Chondrocyte (in vitro differentiated cells): Measurements from ENCODE around the gene GALNT13. TPM values are rescaled to one million over a fixed set of nuclear protein-coding genes. Genes with fewer than 3 reads are reported as not detected.

ENCODE experiments used
- DNase-seq: peaks from one replicate; pipeline ENCODE4 v3.0.0; 2021; ENCODE audit warnings: mixed read lengths, low spot score
- H3K27ac Mint-ChIP-seq: one replicate; pipeline ENCODE4 v1.8.0; 2021; ENCODE audit warnings: mild to moderate bottlenecking, moderate library complexity, mixed read lengths; ENCODE audit not compliant: unreplicated experiment
- H3K27me3 Mint-ChIP-seq: 2 replicates; pipeline ENCODE4 v1.8.0; 2021; ENCODE audit warnings: low read depth, mixed read lengths
- H3K36me3 Mint-ChIP-seq: 2 replicates; pipeline ENCODE4 v1.8.0; 2021; ENCODE audit warnings: low read depth, mixed read lengths
- H3K4me1 Mint-ChIP-seq: 2 replicates; pipeline ENCODE4 v1.8.0; 2021; ENCODE audit warnings: low read depth, mild to moderate bottlenecking, mixed read lengths
- H3K4me3 Mint-ChIP-seq: one replicate; pipeline ENCODE4 v1.8.0; 2021; ENCODE audit warnings: mild to moderate bottlenecking, moderate library complexity, mixed read lengths; ENCODE audit not compliant: unreplicated experiment
- H3K9me3 Mint-ChIP-seq: 2 replicates; pipeline ENCODE4 v1.8.0; 2021; ENCODE audit warnings: low read depth, mixed read lengths
- CTCF ChIP-seq: fragments of 200-600 bp; sonication (generic); IDR thresholded peaks from 2 replicates; pipeline ENCODE4 v1.5.0; 2021; ENCODE audit warnings: antibody characterized with exemption, mild to moderate bottlenecking, moderate library complexity
- total RNA-seq: library from RNA; stranded (reverse); gene quantifications from 3 replicates; pipeline ENCODE4 v1.2.1, GENCODE V29; 2021

Gene GALNT13
- total RNA-seq, 1 donor from 2014 or later, result not detected

DNA sequence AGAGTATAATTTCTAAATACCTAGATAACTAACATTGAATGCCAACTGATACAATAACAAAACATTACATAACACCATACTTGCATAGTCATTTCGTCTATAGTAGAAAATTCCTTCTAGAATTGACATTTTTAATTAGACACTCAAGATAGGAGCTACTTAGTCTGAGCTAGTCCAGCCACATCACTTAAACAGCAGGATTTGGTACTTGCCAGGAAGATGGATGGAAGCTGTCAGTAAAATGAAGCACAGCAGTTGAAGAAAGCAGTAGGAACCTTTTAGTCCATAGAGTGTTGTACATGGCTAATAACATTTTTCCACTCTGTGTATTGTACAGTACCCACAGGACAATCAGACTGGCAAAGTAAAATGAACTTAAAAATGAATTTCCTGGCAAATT is 372.0 kb downstream of the GALNT13 start:
- Mint-ChIP-seq H3K9me3 (no peaks in the 10 kb centered on the region), H3K27ac (no peak overlapping the region), H3K27me3 (peaks cover 3% of the 10 kb centered on the region), H3K4me3 (no peak overlapping the region), H3K36me3 (no peaks in the 10 kb centered on the region), H3K4me1 (no peaks in the 10 kb centered on the region)
- TF ChIP-seq CTCF, result no peak
- no peak for DNase-seq

DNA sequence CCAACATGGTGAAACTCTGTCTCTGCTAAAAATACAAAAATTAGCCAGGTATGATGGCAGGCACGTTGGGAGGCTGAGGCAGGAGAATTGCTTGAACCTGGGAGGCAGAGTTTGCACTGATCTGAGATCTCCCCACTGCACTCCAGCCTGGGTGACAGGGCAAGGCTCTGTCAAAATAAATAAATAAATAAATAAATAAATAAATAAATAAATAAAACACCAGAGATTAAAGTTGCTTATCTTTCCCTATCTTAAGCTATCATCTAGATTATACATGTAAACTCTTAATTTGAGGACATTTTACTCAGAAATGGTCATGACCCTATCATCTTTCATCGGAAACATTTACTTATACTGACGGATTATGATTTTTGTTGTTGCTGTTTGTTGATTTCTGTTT is 373.2 kb downstream of the GALNT13 start:
- peaks cover 3% of the 10 kb centered on the region for H3K27me3 Mint-ChIP-seq
- no peak for TF ChIP-seq CTCF
- no peak overlapping the region for H3K27ac Mint-ChIP-seq
- no peaks in the 10 kb centered on the region for H3K9me3 Mint-ChIP-seq
- no peak overlapping the region for H3K4me3 Mint-ChIP-seq
- no peaks in the 10 kb centered on the region for H3K36me3 Mint-ChIP-seq
- no peak for DNase-seq
- no peaks in the 10 kb centered on the region for H3K4me1 Mint-ChIP-seq

DNA sequence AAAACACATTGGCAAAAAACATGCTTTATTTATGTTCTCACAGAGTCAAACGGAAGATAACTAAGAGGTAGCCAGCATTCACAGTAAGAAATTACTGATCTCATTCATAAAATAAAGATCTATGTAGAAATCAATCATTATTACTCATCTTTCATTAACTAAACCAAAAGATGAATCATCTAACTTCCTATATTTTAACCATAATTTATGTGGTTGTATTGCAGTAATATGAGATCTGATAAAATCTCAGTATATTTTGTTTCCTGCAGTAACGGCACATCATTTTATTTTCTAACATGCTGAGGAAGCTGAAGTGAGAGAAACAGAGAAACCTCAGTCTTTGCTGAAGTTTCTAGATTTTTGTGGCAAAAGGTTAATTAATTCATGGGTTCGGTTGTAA is 375.8 kb downstream of the GALNT13 start:
- no peak for DNase-seq
- H3K9me3 Mint-ChIP-seq, result no peaks in the 10 kb centered on the region
- H3K4me1 Mint-ChIP-seq, result no peaks in the 10 kb centered on the region
- TF ChIP-seq CTCF, result no peak
- no peak overlapping the region for H3K4me3 Mint-ChIP-seq
- H3K27me3 Mint-ChIP-seq, result peaks cover 3% of the 10 kb centered on the region
- no peaks in the 10 kb centered on the region for H3K36me3 Mint-ChIP-seq
- H3K27ac Mint-ChIP-seq, result no peak overlapping the region

GRCh38 chr2:154256136-154256535 is 384.4 kb downstream of the GALNT13 start:
- no peak for TF ChIP-seq CTCF
- DNase-seq, result no peak
- H3K9me3 Mint-ChIP-seq, result no peaks in the 10 kb centered on the region
- H3K36me3 Mint-ChIP-seq, result no peaks in the 10 kb centered on the region
- no peak overlapping the region for H3K4me3 Mint-ChIP-seq
- no peaks in the 10 kb centered on the region for H3K4me1 Mint-ChIP-seq
- no peak overlapping the region for H3K27ac Mint-ChIP-seq
- H3K27me3 Mint-ChIP-seq, result peaks cover 3% of the 10 kb centered on the region

GRCh38 chr2:154259030-154259429 is 387.3 kb downstream of the GALNT13 start:
- no peaks in the 10 kb centered on the region for H3K36me3 Mint-ChIP-seq
- no peak overlapping the region for H3K4me3 Mint-ChIP-seq
- TF ChIP-seq CTCF, result no peak
- H3K27me3 Mint-ChIP-seq, result peaks cover 3% of the 10 kb centered on the region
- no peak overlapping the region for H3K27ac Mint-ChIP-seq
- DNase-seq, result no peak
- H3K9me3 Mint-ChIP-seq, result no peaks in the 10 kb centered on the region
- H3K4me1 Mint-ChIP-seq, result no peaks in the 10 kb centered on the region
